Endothelial cell of umbilical vein (primary cell): Measurements from ENCODE around the gene ARHGEF26.

Experiments
- CTCF ChIP-seq, 2 donors: IDR thresholded peaks; 1 replicate in 1 of 2; 2 replicates in 1 of 2; pipeline ENCODE4 v1.5.1; 2011; ENCODE audit warnings: low read length in 2 of 2, mild to moderate bottlenecking in 2 of 2, moderate library complexity in 2 of 2, control low read depth in 1 of 2, inconsistent platforms in 1 of 2, low read depth in 1 of 2; ENCODE audit not compliant: insufficient read depth in 1 of 2; ENCODE audit errors: extremely low read depth in 1 of 2
- POLR2A ChIP-seq: IDR thresholded peaks from 2 replicates; pipeline ENCODE4 v1.6.1; 2012; ENCODE audit warnings: low read depth, mild to moderate bottlenecking, control low read depth, low read length

- TF ChIP-seq CTCF (IDR thresholded peaks at IDR 0.05; ENCODE audit: extremely low read depth in 1 of 2, insufficient read depth in 1 of 2, low read depth in 1 of 2, low read length in 2 of 2) (no peak), POLR2A (no peak)
Measured at GRCh38 chr3:154121701-154122551, 736 bp downstream of the ARHGEF26 start.
